Endodermal cell (in vitro differentiated cells): ENCODE data around the gene CHGA. TPM values are rescaled to one million over a fixed set of nuclear protein-coding genes. Genes with fewer than 3 reads are reported as not detected.

Source experiments
- DNase-seq: peaks from one replicate; pipeline ENCODE4 v3.0.0-alpha.2; 2017
- H3K27ac ChIP-seq: 2 replicates; pipeline ENCODE4 v1.5.1; 2013; ENCODE audit warnings: mild to moderate bottlenecking, low read depth, low read length, moderate library complexity
- H3K27me3 ChIP-seq: 2 replicates; pipeline ENCODE4 v1.6.1; 2013; ENCODE audit warnings: mild to moderate bottlenecking, low read length, moderate library complexity; ENCODE audit not compliant: insufficient read depth, control insufficient read depth, poor library complexity, severe bottlenecking
- H3K36me3 ChIP-seq: 2 replicates; pipeline ENCODE4 v1.7.0; 2013; ENCODE audit warnings: mild to moderate bottlenecking, low read length, moderate library complexity; ENCODE audit not compliant: control insufficient read depth, insufficient read depth
- H3K4me1 ChIP-seq: one replicate; pipeline ENCODE4 v1.7.0; 2013; ENCODE audit warnings: low read length; ENCODE audit not compliant: control insufficient read depth, insufficient read depth
- H3K4me3 ChIP-seq: 2 replicates; pipeline ENCODE4 v1.5.1; 2013; ENCODE audit warnings: mild to moderate bottlenecking, low read length, moderate library complexity
- H3K9ac ChIP-seq: 2 replicates; pipeline ENCODE4 v1.6.1; 2013; ENCODE audit warnings: mild to moderate bottlenecking, low read length, moderate library complexity; ENCODE audit not compliant: poor library complexity, severe bottlenecking; ENCODE audit errors: extremely low read depth
- H3K9me3 ChIP-seq: 2 replicates; pipeline ENCODE4 v1.6.1; 2013; ENCODE audit warnings: mild to moderate bottlenecking, low read length, moderate library complexity; ENCODE audit not compliant: control insufficient read depth
- H3K27ac Mint-ChIP-seq: 2 replicates; pipeline ENCODE4 v1.8.0; 2020; ENCODE audit warnings: mixed read lengths
- H3K27me3 Mint-ChIP-seq: 2 replicates; pipeline ENCODE4 v1.8.0; 2021; ENCODE audit warnings: mild to moderate bottlenecking, mixed read lengths; ENCODE audit not compliant: insufficient read depth
- H3K36me3 Mint-ChIP-seq: 2 replicates; pipeline ENCODE4 v1.8.0; 2020; ENCODE audit warnings: low read depth, mixed read lengths
- H3K4me1 Mint-ChIP-seq: 2 replicates; pipeline ENCODE4 v1.8.0; 2020; ENCODE audit warnings: mixed read lengths
- H3K4me3 Mint-ChIP-seq: 2 replicates; pipeline ENCODE4 v1.8.0; 2020; ENCODE audit warnings: mild to moderate bottlenecking, moderate library complexity, mixed read lengths
- H3K9me3 Mint-ChIP-seq: 2 replicates; pipeline ENCODE4 v1.8.0; 2020; ENCODE audit warnings: mild to moderate bottlenecking, mixed read lengths
- WGBS, 2 experiments: methylation state at CpG; one replicate each; pipeline versions ENCODE4 v1.1.5 to v1.1.7; 2013; ENCODE audit warnings: missing lambda C conversion rate in 2 of 2, mixed read lengths in 1 of 2; ENCODE audit not compliant: insufficient coverage in 1 of 2, insufficient read length in 1 of 2; 5-methylcytosine and 5-hydroxymethylcytosine counted together
- total RNA-seq, 2 donors: library from RNA; stranded (reverse); fragmentation: NEBNext Ultra II Directional in 1 of 2; extraction: Animal tissue kit (Norgen Biotek cat#: 25700) in 1 of 2; gene quantifications; 2 replicates in 1 of 2; 3 replicates in 1 of 2; pipeline ENCODE4 v1.2.1, GENCODE V29; 2021
- TF ChIP-seq, protein P1 (sequence below): fragments of 200-600 bp; sonication (generic); conservative IDR thresholded peaks from 2 replicates; pipeline ENCODE4 v1.5.0; 2021; ENCODE audit warnings: antibody characterized with exemption, mild to moderate bottlenecking

Gene CHGA
- total RNA-seq, 2 donors from 2014 or later = 4.6 TPM

DNA sequence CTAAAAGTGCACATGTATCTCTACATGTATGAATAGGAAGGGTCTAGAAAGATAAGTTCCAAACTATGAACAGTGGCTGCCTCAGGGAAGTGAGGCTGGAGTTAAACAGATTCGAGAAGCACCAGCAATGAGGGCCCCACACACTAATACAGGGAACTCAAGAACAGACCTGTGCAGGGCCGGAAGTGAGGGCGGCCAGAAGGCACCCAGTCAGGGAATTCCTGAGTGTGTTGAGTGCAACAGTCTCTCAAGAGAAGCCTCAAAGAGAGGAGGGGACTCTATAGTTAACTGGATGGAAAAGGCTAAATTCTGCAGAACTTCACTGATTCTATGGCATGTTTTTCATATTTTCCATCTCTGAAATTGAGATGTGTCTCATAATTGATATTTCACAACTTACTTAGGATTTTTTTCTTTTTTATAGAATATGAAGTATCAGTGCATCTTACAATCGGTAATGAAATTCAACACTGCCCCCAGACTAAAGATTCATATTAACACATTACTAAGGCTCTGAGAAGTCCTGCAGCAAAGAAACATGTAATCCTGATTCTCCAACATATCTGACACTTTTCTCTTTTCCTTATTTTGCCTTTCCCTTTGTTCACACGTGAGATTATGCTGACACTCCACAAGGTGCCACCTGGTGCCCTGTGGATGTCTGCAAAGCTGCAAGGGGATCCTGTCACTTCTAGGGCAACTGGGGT, 61.3 kb downstream of the CHGA start:
- H3K9ac ChIP-seq = no peak overlapping the region
- TF ChIP-seq, protein P1, sequence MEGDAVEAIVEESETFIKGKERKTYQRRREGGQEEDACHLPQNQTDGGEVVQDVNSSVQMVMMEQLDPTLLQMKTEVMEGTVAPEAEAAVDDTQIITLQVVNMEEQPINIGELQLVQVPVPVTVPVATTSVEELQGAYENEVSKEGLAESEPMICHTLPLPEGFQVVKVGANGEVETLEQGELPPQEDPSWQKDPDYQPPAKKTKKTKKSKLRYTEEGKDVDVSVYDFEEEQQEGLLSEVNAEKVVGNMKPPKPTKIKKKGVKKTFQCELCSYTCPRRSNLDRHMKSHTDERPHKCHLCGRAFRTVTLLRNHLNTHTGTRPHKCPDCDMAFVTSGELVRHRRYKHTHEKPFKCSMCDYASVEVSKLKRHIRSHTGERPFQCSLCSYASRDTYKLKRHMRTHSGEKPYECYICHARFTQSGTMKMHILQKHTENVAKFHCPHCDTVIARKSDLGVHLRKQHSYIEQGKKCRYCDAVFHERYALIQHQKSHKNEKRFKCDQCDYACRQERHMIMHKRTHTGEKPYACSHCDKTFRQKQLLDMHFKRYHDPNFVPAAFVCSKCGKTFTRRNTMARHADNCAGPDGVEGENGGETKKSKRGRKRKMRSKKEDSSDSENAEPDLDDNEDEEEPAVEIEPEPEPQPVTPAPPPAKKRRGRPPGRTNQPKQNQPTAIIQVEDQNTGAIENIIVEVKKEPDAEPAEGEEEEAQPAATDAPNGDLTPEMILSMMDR = no peak
- Mint-ChIP-seq H3K27me3 (no peaks in the 10 kb centered on the region), H3K36me3 (peaks cover 32% of the 10 kb centered on the region), H3K9me3 (peaks cover 26% of the 10 kb centered on the region), H3K4me3 (no peak overlapping the region), H3K27ac (no peak overlapping the region), H3K4me1 (no peaks in the 10 kb centered on the region)
- no peaks in the 10 kb centered on the region for H3K27me3 ChIP-seq
- peaks cover 11% of the 10 kb centered on the region for H3K9me3 ChIP-seq
- H3K36me3 ChIP-seq = no peaks in the 10 kb centered on the region
- no peak overlapping the region for H3K27ac ChIP-seq
- no peak for DNase-seq
- no peaks in the 10 kb centered on the region for H3K4me1 ChIP-seq
- no peak overlapping the region for H3K4me3 ChIP-seq
- 88 to 96% methylated on average over 4 to 5 of the region's 5 CpGs for WGBS, 2 experiments

Other genes with a start within 250 kb of the CHGA start
- 10 to 100 TPM; 61.4 to 87.2 TPM for gene LGMN, start 174.5 kb upstream of the CHGA start, total RNA-seq
- gene GOLGA5, start 128.8 kb upstream of the CHGA start, total RNA-seq = 10 to 100 TPM; 29.3 to 41.1 TPM
- gene ITPK1, start 192.8 kb downstream of the CHGA start, total RNA-seq = 10 to 100 TPM; 59.9 to 66.9 TPM